Heart right ventricle (tissue), 16 donors: ENCODE data around the gene VSTM5. TPM values are rescaled to one million over a fixed set of nuclear protein-coding genes. Genes with fewer than 3 reads are reported as not detected.

ENCODE experiments used
- ATAC-seq, 8 donors: fragments of 200-7000 bp; cut with Tn5 transposase; one replicate each; pipeline ENCODE4 v1.9.1; 2020; ENCODE audit warnings: mild to moderate bottlenecking in 8 of 8, moderate library complexity in 8 of 8, moderate number of reproducible peaks in 1 of 8
- DNase-seq, 2 donors: peaks; one replicate each; pipeline ENCODE4 v3.0.0-alpha.2; 2020
- H3K27ac ChIP-seq, 10 donors: fragments of 200-600 bp; sonication (generic) in 2 of 10; one replicate each; pipeline versions ENCODE4 v1.5.0 to v1.8.0; 2020 to 2022; ENCODE audit warnings: mild to moderate bottlenecking in 3 of 10
- H3K27me3 ChIP-seq, 7 donors: fragments of 200-600 bp; one replicate each; pipeline ENCODE4 v1.8.0; 2021 to 2022; ENCODE audit warnings: mild to moderate bottlenecking in 2 of 7
- H3K36me3 ChIP-seq, 9 donors: fragments of 200-600 bp; sonication (generic) in 1 of 9; one replicate each; pipeline versions ENCODE4 v1.5.0 to v1.8.0; 2020 to 2022; ENCODE audit warnings: mild to moderate bottlenecking in 2 of 9
- H3K4me1 ChIP-seq, 9 donors: fragments of 200-600 bp; sonication (generic) in 1 of 9; one replicate each; pipeline versions ENCODE4 v1.5.0 to v1.8.0; 2020 to 2022; ENCODE audit warnings: mild to moderate bottlenecking in 4 of 9
- H3K4me3 ChIP-seq, 10 donors: fragments of 200-600 bp; sonication (generic) in 2 of 10; one replicate each; pipeline versions ENCODE4 v1.5.0 to v1.8.0; 2020 to 2022; ENCODE audit warnings: mild to moderate bottlenecking in 7 of 10, moderate library complexity in 2 of 10
- H3K9me3 ChIP-seq, 11 donors: fragments of 200-600 bp in 10 of 11; sonication (generic) in 2 of 11; one replicate each; pipeline versions ENCODE4 v1.5.0 to v1.8.0; 2013 to 2022; ENCODE audit warnings: mild to moderate bottlenecking in 2 of 11, control low read depth in 1 of 11, moderate library complexity in 1 of 11
- CTCF ChIP-seq, 9 donors: fragments of 200-600 bp; sonication (generic) in 2 of 9; IDR thresholded peaks; one replicate each; pipeline versions ENCODE4 v1.5.0 to v1.8.0; 2021 to 2022; ENCODE audit warnings: antibody characterized with exemption in 9 of 9, mild to moderate bottlenecking in 5 of 9, moderate library complexity in 1 of 9
- WGBS, 2 donors: extraction: QIAGEN DNeasy Blood & Tissue Kit; methylation state at CpG; one replicate each; pipeline ENCODE4 v1.1.7; 2013; ENCODE audit warnings: inconsistent platforms in 1 of 2; 5-methylcytosine and 5-hydroxymethylcytosine counted together
- intact Hi-C, 10 donors: fragments of 100-400 bp; cut with DNase I; formaldehyde crosslinking; loops; one replicate each; pipeline versions ENCODE4 v1.11.1 to v1.14.2; 2022
- polyA plus RNA-seq, 2 donors: library from polyadenylated mRNA; stranded (reverse); fragments of 200-250 nt; gene quantifications; one replicate each; pipeline ENCODE4 v1.2.3, GENCODE V29; 2013
- total RNA-seq, 10 donors: library from RNA; stranded (reverse); fragmentation: NEBNext Ultra II Directional in 3 of 10; extraction: Animal tissue kit (Norgen Biotek cat#: 25700) in 3 of 10; gene quantifications; one replicate each; pipeline versions ENCODE4 v1.2.1 to v1.2.4, GENCODE V29; 2021 to 2023
- donor health status: Arrhythmogenic right ventricular cardiomyopathy.
- donor health status: ischemic (EF 13 %, LVEDD 7.1; RV severe dilation, severe dysfunction).
- donor health status: healthy with polysubstance abuse.
- donor health status: DM: no; HTN: yes; CAD: no.
- donor health status: DM: no; HTN: no; CAD: no.
- donor health status: ischemic (EF 25% LVEDD 6.9; RV normal size, moderate dysfunction).
- donor health status: ischemic (EF 25% LVEDD 5.7; RV mildly dilated, moderate dysfunction).
- donor health status: healthy.
- donor health status: DM: yes; HTN: yes; CAD: no.
- donor health status: Ischemic cardiomyopathy.
- donor health status: ischemic (EF 35%, LVEDD 5.7; RV mildly dilated, moderate dysfunction).
- donor health status: nonischemic (EF 11% LVEDD 7.7; RV severe dilation, severe dysfunction).
- donor health status: DM: yes; HTN: yes; CAD: no.
- donor health status: PGD.
- donor health status: ischemic (EF 29% LVEDD 5.4; RV normal size, mild dysfunction).
- donor health status: nonischemic (EF 23%, LVEDD 6.1; RV moderate dilation, normal function).

Gene VSTM5
- total and polyA plus RNA-seq, 12 donors = 0.06 to 0.37 (median 0.20) TPM; not detected in 5

- Histone ChIP-seq H3K27ac (no peak overlapping the region), H3K9me3 (peaks cover 0 to 3% (median 0%) of the 10 kb centered on the region in 11 donors), H3K4me1 (peaks cover 0 to 11% (median 0%) of the 10 kb centered on the region in 9 donors), H3K27me3 (no peaks in the 10 kb centered on the region), H3K4me3 (no peak overlapping the region), H3K36me3 (no peaks in the 10 kb centered on the region)
- ATAC-seq (no peak), DNase-seq (no peak)
- intact Hi-C loops = no loop called here
- 96% methylated on average over 4 of the region's 4 CpGs for WGBS, 2 donors
- TF ChIP-seq CTCF (IDR thresholded peaks at IDR 0.05) = no peak
These were observed 78.3 kb downstream of the VSTM5 start for GRCh38 chr11:93772123-93772522.

GRCh38 chr11:93770160-93770559, 80.3 kb downstream of the VSTM5 start:
- no peak for DNase-seq
- Histone ChIP-seq H3K27me3 (no peaks in the 10 kb centered on the region), H3K27ac (no peak overlapping the region), H3K4me1 (peaks cover 0 to 8% (median 0%) of the 10 kb centered on the region in 9 donors), H3K9me3 (peaks cover 0 to 6% (median 0%) of the 10 kb centered on the region in 11 donors), H3K4me3 (no peak overlapping the region), H3K36me3 (peaks cover 0 to 9% (median 0%) of the 10 kb centered on the region in 9 donors)
- no peak for TF ChIP-seq CTCF (IDR thresholded peaks at IDR 0.05)
- no peak for ATAC-seq
- intact Hi-C loops = no loop called here
- WGBS, 2 donors = 43 to 48% methylated on average over 1 of the region's 1 CpG

Other genes with a start within 250 kb of the VSTM5 start
- gene CEP295, start 188.9 kb downstream of the VSTM5 start, total RNA-seq = 10 to 100 TPM in 1 of 10 donors, 1 to 10 TPM in 9; 3.9 to 11.5 (median 6.9) TPM
- 1 to 10 TPM; 2.9 to 9.9 TPM for gene CEP295, start 188.9 kb downstream of the VSTM5 start, polyA plus RNA-seq
- gene TAF1D, start 109.1 kb downstream of the VSTM5 start, total RNA-seq = 10 to 100 TPM; 24.0 to 46.1 (median 31.6) TPM
- 100 to 1,000 TPM in 1 of 2 donors, 10 to 100 TPM in 1; 56.6 to 114 TPM for gene TAF1D, start 109.1 kb downstream of the VSTM5 start, polyA plus RNA-seq
- gene C11orf54, start 108.9 kb downstream of the VSTM5 start, total RNA-seq = 10 to 100 TPM; 24.3 to 39.5 (median 27.6) TPM
- 10 to 100 TPM; 12.2 to 29.5 TPM for gene C11orf54, start 108.9 kb downstream of the VSTM5 start, polyA plus RNA-seq
- gene MED17, start 66.3 kb downstream of the VSTM5 start, total RNA-seq = 10 to 100 TPM; 17.2 to 25.7 (median 22.1) TPM
- gene MED17, start 66.3 kb downstream of the VSTM5 start, polyA plus RNA-seq = 10 to 100 TPM; 11.0 to 12.5 TPM
- gene HEPHL1, start 170.7 kb upstream of the VSTM5 start, total RNA-seq = not detected
- gene HEPHL1, start 170.7 kb upstream of the VSTM5 start, polyA plus RNA-seq = not detected